ENCODE results near the gene HSFX2. TPM values are rescaled to one million over a fixed set of nuclear protein-coding genes. Genes with fewer than 3 reads are reported as not detected.
"Not testable (repeated sequence)": the region's sequence is repeated elsewhere in the genome, so short reads cannot be mapped to it uniquely, and the experiment has no call there.

HSFX2 gene, protein sequence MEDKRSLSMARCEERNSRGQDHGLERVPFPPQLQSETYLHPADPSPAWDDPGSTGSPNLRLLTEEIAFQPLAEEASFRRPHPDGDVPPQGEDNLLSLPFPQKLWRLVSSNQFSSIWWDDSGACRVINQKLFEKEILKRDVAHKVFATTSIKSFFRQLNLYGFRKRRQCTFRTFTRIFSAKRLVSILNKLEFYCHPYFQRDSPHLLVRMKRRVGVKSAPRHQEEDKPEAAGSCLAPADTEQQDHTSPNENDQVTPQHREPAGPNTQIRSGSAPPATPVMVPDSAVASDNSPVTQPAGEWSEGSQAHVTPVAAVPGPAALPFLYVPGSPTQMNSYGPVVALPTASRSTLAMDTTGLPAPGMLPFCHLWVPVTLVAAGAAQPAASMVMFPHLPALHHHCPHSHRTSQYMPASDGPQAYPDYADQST
- under 1 TPM; 0.18 to 0.56 (median 0.37) TPM for polyA plus RNA-seq

DNA sequence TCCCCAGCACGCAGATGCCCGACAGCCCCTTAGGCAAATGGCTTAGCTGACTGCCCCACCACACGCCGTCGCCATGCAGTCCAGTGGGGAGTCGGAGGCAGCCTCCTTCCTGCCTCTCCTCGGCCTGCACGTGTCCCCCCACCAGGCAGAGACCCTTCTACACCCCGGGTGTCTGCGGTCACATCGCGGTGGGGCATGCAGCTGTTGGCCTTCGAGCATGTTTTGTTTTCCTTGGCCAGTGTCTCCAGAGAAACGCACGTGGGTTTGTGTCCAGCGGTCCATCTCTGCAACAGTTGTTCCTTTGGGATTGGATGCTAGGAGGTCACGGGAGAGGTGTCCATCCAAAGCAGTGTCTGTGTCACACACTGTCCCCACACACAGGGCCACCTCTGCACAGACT lies at the start of gene HSFX2:
TSS of gene HSFX2 (minus strand) at position 101 of the 400 bp plus-strand sequence. CDS start 614 bp downstream, outside the sequence.
- no CpG with 5 or more reads among the region's 17 CpGs for WGBS, 3 donors
- H3K27ac ChIP-seq (ENCODE audit: low read depth, low read length), result not testable (repeated sequence)

DNA sequence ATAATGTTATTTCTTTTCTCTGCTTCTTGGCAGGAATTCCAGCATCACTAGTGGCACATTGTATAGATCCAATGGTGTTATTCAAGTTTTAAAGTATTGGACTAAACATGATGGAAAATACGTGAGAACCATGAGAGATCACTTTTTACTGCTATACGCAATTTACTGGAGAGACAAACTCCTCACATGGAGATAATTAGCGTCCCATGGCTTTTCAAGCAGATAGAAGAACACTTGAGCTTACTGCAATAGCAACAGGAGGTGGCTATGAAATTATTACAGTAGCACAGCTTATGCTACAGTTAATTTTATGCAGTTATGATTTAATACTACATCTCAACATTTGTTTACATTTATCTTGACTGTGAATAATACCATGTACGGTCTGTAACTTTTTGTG lies 48.4 kb upstream of the HSFX2 start:
- no peak overlapping the region for H3K27ac ChIP-seq (ENCODE audit: low read depth, low read length)
- WGBS, 3 donors, result 67 to 84% (median 83%) methylated on average over 4 of the region's 4 CpGs

DNA sequence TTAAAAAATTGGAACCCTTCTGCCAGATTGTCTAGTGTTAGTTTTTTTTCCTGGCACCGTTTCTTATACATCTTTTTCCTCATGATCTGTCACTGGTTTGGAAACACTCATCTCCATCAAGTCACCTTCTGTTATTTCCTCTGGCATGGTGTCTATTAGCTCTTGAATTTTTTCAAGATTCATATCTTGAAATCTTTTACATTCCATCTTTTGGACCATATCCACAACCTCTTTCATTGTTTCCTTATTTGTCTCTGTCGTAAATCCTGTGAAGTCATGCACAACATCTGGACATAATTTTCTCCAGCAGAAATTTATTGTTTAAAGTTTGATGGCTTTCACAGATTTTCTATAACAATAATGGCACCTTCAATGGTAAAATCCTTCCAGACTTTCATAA lies 46.7 kb upstream of the HSFX2 start:
- no peak overlapping the region for H3K27ac ChIP-seq (ENCODE audit: low read depth, low read length)
- WGBS, 3 donors, result 54 to 71% (median 58%) methylated on average over 2 of the region's 2 CpGs

DNA sequence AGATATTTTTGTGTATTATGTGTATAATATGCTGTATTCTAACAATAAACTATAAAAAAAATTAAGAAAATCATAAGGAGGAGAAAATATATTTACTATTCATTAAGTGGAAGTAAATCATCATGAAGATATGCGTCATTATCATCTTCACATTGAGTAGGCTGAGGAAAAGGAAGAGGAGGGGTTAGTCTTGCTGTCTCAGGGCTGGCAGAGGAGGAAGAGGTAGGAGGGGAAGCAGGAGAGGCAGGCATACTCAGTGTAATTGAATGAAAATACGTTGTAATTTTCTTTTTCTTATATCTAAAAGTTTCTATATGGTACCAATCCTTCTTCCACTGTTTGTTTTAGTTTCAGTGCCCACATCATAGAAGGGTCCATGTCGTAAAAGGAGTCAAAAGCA lies 46.3 kb upstream of the HSFX2 start:
- H3K27ac ChIP-seq (ENCODE audit: low read depth, low read length), result no peak overlapping the region
- 31 to 54% (median 51%) methylated on average over 3 of the region's 3 CpGs for WGBS, 3 donors

DNA sequence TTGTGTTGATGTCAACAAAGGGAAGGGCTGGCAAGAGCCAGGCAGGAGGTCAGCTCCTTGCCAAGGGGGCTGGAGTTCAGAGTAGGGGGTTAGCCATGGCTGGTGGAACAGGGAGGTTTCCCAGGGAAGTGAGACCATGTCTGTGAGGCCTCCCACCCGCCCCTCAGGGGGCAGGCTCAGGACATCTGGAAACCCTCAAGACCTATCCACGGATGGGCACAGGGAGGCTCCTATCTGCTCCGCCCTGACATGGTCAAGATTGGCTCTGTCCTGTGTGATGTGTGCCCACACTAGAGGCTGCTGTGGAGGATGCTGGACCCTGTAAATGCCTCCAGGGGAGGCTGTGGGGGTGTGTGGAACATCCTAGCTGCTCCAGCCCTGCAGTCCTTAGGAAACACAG lies 44.5 kb upstream of the HSFX2 start:
- no peak overlapping the region for H3K27ac ChIP-seq (ENCODE audit: low read depth, low read length)
- WGBS, 3 donors, result 74 to 76% (median 75%) methylated on average over 3 of the region's 3 CpGs

DNA sequence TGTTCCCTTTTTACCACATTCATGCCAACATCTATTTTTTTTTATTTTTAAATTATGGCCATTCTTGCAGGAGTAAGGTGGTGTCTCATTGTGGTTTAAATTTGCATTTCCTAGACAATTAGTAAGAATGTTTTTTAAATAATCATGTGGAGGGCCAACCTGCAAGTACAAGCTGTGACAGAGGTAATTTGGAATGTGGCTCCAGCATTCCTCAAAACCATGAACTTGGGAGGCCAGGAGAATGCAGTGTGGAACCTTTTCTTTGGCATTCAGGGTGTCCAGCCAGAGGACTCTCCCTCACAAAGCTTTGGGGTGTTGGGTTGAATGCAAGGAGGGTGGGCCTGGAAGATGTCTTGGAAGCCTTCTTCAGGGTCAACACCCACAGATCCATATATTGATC lies 43.7 kb upstream of the HSFX2 start:
- no peak overlapping the region for H3K27ac ChIP-seq (ENCODE audit: low read depth, low read length)

DNA sequence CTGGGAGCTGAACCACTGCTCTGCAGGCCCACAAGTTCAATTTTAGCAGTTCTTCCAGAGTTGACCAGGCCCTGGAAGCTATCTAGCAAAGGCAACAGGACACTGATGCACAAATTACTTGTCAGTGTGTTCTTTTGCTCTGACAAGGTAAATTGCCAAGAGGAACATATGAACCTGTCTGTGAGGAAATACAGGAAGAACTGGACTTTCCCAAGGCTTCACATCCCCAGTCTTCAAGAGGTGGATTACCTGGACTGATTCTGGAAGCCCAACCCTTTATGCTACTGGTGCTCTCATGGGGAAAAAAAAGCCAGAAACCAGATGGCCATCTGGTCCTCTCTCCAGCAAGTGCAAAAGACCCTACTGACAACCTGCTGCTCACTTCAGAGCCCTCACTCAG lies 38.4 kb upstream of the HSFX2 start:
- H3K27ac ChIP-seq (ENCODE audit: low read depth, low read length), result no peak overlapping the region

DNA sequence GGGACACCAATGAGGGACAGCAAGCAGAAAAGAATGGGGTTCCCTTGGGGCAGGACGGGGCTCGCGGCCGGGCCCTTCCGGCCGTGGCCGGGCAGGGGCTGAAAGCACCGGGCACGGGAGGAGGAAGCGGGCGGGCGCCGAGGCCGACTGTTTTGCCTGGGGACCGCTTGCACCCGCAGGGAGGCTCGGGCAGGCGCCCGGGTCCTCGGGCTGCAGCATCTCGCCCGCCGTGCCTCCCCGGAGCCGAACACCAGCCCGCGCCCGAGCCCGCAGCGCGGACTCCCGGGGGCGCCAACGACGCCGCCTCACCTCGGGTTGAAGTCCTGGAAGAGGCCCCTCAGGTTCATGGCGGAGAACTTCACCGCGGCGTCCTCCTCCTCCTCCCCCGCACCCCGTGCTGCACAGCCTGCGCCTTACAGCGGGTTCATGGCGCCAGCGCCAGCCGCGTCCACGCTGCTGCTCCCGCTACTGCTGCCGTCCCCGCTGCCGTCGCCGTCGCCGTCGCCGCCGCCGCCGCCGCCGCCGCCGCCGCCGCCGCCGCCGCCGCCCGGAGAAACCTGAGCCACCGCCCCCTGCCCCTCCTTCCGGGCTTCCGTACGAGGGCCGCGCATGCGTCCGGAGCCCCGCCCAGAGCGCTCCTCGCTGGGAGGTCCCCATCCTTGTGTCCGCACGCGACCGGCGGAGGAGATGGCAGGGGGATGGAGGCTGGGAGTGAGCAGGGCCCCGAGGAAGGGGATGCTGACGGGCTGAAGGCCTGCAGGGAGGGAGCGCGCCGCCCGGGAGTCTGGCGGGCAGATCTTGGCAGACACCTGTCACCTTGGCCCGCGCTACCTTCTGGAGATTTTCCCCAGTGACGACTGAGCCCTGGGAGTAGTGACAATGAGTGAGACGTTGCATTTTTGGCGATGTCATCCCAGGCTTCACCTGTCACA lies 36.4 kb upstream of the HSFX2 start, which contains the start of gene TMEM185A:
TSS of gene TMEM185A (minus strand) at position 559 of the 932 bp plus-strand sequence. CDS start at position 347, 212 bp downstream.
- WGBS, 3 donors, result 0 to 31% (median 0%) methylated on average over 20 to 77 of the region's 102 CpGs
- no peak within 1 kb of the TSS for H3K27ac ChIP-seq (ENCODE audit: low read depth, low read length)

DNA sequence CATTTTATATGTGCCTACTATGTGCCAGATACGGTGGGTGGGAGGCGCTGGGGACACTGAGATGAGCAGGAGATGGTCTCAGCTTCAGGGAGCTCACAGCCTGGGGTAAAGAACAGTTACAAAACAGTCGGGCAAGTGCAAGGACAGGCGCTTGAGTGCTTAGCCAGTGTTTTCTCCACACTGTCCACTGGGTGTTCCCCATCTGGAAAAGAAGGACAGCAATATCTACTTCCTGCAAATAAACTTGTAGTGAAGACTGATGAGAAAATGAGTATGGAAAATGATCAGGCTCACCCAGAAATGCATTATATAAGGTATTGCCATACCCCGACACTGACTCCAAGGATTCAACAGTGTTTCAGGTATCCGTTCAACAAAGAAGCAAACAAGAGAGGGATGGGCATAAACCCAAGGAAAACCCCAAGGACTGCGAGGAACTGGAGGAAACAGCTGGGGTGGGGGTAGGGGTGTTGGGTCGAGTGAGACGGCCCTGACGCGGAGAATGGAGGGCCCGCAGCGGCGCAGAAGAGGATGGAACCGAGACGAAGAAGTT lies 35.6 kb upstream of the HSFX2 start:
- no peak overlapping the region for H3K27ac ChIP-seq (ENCODE audit: low read depth, low read length)
- 3 to 35% (median 8%) methylated on average over 16 of the region's 16 CpGs for WGBS, 3 donors

DNA sequence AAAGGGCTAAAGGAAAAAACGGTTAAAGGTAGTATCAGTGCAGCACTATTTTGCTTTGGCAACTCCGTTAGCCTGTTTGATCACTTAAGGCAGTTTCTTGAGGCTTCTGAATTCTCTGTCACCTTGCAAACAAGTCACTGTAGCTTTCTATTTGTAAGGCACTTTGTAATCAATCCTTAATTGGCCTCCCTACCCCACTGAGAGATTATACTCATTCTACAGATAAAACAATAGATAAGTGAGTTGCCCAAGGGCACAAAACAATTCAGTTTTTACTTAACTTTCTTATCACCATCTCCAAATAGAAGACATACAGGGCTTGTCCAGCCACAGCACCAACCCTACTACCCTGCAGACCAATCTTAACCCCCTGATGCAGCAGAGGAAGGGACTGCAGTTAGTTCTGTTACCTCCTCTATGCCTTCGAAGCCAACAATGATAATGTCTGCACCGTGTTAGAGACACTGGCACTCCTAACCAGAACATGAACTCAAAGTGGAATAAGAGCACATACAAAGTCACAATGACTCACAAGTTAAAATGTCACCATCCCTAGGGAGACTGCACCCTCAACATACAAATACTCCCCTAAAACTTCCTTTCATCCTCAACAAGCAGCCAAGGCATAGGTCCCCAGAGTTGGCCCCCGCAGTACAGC lies 34.7 kb upstream of the HSFX2 start:
- H3K27ac ChIP-seq (ENCODE audit: low read depth, low read length), result no peak overlapping the region
- WGBS, 3 donors, result 53 to 81% (median 72%) methylated on average over 5 of the region's 5 CpGs

DNA sequence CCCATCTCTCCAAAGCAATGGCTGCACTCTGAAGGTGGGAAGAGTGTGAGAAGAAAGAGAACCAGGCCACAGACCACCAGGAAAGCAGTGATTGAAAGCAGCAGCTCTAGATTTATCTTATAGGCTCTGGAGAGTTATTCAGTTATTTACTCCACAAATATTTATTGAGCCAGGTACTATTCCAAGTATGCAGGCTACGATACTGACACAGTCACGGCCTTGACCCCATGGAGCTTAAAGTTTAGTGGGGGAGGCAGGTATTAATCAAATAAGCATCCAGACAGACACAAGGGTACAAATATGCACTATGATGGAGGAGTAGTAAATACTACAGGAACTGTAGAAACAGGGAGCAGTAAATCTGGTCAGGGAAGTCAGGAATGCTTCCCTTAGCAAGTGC lies 33.7 kb upstream of the HSFX2 start:
- 38 to 98% (median 77%) methylated on average over 2 of the region's 2 CpGs for WGBS, 3 donors
- H3K27ac ChIP-seq (ENCODE audit: low read depth, low read length), result no peak overlapping the region

DNA sequence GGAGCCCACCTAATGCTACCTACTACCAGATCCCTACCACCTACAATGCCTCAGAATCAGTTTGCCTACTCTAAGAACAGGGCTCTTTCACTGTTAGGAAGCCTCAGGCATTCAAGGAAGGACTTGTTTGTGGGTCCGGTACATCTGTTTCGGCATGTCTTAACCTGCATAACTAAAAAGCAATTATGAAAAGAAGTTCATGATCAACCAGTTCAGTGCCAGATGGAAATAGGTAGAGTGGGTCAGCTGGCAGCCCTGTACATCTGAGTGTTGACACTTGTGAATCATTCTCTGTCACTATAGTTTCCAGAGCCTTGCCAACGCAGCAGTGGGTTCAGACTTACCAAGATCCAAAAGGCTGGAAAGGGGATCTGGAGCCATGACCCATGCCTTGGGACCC lies 33.2 kb upstream of the HSFX2 start:
- WGBS, 3 donors, result 84 to 96% (median 96%) methylated on average over 3 of the region's 3 CpGs

DNA sequence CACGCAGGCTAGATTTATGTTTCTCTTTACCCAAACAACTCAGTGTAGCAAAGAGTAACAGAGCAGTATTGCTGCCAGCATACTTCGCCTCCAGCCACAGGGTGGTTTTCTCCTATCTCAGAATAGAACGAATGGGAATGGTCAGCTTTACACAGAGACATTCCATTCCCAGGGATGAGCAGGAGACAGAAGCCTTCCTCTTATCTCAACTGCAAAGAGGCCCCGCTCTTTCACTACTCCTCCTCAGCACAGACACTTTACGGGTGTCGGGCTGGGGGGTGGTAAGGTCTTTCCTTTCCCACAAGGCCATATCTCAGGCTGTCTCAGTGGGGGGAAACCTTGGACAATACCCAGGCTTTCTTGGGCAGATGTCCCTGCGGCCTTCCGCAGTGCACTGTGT lies 31.7 kb upstream of the HSFX2 start:
- WGBS, 3 donors, result 62 to 72% (median 69%) methylated on average over 8 of the region's 8 CpGs
- not testable (repeated sequence) for H3K27ac ChIP-seq (ENCODE audit: low read depth, low read length)

More for the DNA sequence above, 33.2 kb upstream of the HSFX2 start:
- no peak overlapping the region for H3K27ac ChIP-seq (ENCODE audit: low read depth, low read length)

DNA sequence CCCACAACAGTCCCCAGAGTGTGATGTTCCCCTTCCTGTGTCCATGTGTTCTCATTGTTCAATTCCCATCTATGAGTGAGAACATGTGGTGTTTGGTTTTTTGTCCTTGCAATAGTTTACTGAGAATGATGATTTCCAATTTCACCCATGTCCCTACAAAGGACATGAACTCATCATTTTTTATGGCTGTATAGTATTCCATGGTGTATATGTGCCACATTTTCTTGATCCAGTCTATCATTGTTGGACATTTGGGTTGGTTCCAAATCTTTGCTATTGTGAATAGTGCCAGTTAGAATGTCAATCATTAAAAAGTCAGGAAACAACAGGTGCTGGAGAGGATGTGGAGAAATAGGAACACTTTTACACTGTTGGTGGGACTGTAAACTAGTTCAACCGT lies 24.5 kb upstream of the HSFX2 start:
- WGBS, 3 donors, result no CpG with 5 or more reads among the region's 1 CpG

DNA sequence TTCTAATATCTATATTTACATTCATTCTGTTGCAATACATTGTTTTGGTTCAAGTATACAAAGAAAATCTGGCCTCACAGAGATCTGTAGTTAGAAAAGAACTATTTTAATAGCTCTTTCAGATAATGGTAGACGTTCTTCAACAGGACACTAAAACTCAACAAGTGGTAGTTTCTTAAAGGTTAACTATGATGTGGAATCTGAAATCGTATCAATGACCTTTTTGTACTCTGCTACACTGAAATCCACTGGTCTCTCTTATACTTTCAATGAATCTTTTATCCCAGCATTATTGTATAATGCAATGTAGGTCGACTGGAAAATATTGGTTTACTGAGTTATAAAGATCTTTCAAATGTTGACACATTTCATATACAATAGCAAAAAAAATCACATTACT lies 23.8 kb upstream of the HSFX2 start:
- H3K27ac ChIP-seq (ENCODE audit: low read depth, low read length), result no peak overlapping the region
- 63 to 95% (median 81%) methylated on average over 3 of the region's 3 CpGs for WGBS, 3 donors

More for the DNA sequence above, 24.5 kb upstream of the HSFX2 start:
- H3K27ac ChIP-seq (ENCODE audit: low read depth, low read length), result not testable (repeated sequence)

DNA sequence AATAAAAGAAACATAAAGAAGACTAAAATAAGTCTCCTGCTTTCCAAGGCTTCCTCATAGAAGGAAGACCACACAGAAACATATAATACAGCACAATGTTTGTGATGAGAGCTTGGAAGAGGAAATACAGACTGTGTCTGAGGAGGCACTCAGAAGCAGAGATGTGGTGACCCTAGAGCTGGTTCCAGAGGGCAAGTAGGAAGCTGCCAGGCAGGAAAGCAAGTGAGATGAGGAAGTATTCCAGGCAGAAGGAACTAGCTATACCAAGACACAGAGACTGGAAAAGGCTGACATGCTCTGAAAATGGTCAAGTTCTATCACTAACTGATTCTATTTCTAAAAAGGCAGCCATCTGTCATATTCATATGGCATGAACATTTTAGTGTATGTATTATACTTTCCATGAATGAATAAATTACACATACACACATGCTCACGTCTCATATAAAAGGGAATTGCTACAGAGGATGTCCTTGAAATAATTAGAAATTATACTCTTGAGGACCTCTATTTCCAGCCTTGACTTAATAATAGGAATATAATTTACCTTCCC lies 16.6 kb upstream of the HSFX2 start:
- 58 to 78% (median 72%) methylated on average over 1 of the region's 1 CpG for WGBS, 3 donors
- H3K27ac ChIP-seq (ENCODE audit: low read depth, low read length), result no peak overlapping the region

DNA sequence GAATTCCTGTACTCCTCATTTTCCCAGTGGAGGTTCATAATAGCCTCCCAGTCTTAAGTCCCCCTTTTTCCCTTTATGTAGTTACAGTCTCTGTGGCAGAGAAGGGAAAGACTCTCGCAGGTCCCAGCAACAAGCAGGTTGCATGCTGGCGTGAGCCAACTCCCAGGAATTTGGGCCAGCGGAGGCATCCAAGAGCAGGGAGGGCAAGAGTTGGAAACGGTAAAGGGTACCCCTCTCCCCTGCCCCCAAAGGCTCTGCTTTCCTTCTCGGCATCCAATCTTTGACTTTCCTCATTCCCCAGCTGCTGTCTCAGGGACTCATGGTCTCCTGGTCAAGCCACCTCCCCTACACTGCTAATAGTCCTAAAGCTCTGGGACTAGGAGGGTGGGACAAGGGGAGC lies 15.4 kb upstream of the HSFX2 start:
- WGBS, 3 donors, result 76 to 98% (median 98%) methylated on average over 5 of the region's 5 CpGs
- H3K27ac ChIP-seq (ENCODE audit: low read depth, low read length), result no peak overlapping the region

DNA sequence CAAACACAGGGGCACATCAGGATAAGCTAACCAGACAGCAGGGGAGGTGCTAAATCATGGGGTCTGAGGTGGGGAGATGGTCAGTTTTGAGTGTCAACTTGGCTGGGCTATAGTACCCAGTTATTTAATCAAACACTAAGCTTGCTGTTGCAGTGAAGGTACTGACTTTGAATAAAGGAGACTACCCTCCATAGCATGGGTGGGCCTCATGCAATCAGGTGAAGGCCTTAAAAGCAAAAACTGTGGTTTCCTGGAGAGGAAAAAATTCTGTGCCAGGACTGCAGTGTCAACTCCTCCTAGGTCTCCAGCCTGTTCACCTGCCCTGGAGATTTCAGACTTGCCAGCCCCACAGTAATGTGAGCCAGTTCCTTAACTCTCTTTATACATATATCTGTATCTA lies 12.6 kb upstream of the HSFX2 start:
- H3K27ac ChIP-seq (ENCODE audit: low read depth, low read length), result no peak overlapping the region

Measured in adipose tissue (tissue), 3 donors.